ENCODE measurements around the gene ZNF407. TPM values are rescaled to one million over a fixed set of nuclear protein-coding genes. Genes with fewer than 3 reads are reported as not detected.

Gene ZNF407
- total and polyA plus RNA-seq, 2 of the 13 experiments (the other 11 are each of a cell fraction or from before 2014, with no cell fraction given) = 2.3 to 8.7 TPM

DNA sequence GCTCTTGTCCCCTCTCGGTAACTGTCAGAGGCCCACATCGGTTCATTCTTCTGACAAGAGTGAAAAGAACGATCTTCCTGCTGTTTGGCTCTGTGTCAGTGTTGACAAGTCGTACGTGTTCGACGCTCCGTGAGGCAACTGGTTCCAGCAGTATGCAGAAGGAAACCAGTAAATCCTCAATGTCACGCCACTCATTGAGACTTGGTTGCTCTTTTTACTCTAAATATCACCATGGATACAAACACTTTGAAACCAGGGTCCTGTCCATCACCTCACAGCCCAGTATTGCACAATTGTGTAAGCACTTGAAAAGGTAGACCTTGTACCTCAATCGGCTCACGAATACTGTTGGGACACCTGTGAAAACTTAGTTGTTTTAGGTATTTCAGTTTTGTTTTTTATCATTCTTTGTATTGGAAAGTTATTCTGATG, 136.4 kb downstream of the ZNF407 start (continued):
- TF ChIP-seq SPEN (CRISPR knock-in tag; IDR thresholded peaks at IDR 0.05; ENCODE audit: low read depth) (no peak), KDM2A (CRISPR knock-in tag; IDR thresholded peaks at IDR 0.05; ENCODE audit: borderline replicate concordance, low read depth) (no peak), SRF (IDR thresholded peaks at IDR 0.05; ENCODE audit: low read depth, low read length) (no peak), ZNF24 (IDR thresholded peaks at IDR 0.05) (no peak), ZNF530 (CRISPR knock-in tag; IDR thresholded peaks at IDR 0.05; ENCODE audit: low read depth) (no peak), ZNF160 (CRISPR knock-in tag; IDR thresholded peaks at IDR 0.05) (peak; percentile 36; the same call in 1 of the 2 replicates), HNRNPUL1 (IDR thresholded peaks at IDR 0.05; ENCODE audit: low read depth, low read length) (no peak), ZKSCAN8 (CRISPR knock-in tag; IDR thresholded peaks at IDR 0.05; ENCODE audit: borderline replicate concordance) (peak; percentile 38; the same call in 1 of the 2 replicates), ZNF432 (CRISPR knock-in tag; IDR thresholded peaks at IDR 0.05; ENCODE audit: borderline replicate concordance) (no peak), ZSCAN12 (CRISPR knock-in tag; IDR thresholded peaks at IDR 0.05) (no peak), CREM (IDR thresholded peaks at IDR 0.05) (peak; percentile 77), CREM (CRISPR knock-in tag; IDR thresholded peaks at IDR 0.05) (no peak), U2AF1 (optimal IDR thresholded peaks at IDR 0.05; ENCODE audit: low read depth, low read length) (no peak)
- TF ChIP-seq, protein P1, sequence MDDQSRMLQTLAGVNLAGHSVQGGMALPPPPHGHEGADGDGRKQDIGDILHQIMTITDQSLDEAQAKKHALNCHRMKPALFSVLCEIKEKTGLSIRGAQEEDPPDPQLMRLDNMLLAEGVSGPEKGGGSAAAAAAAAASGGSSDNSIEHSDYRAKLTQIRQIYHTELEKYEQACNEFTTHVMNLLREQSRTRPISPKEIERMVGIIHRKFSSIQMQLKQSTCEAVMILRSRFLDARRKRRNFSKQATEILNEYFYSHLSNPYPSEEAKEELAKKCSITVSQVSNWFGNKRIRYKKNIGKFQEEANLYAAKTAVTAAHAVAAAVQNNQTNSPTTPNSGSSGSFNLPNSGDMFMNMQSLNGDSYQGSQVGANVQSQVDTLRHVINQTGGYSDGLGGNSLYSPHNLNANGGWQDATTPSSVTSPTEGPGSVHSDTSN (CRISPR knock-in tag; IDR thresholded peaks at IDR 0.05; ENCODE audit: borderline replicate concordance) = no peak
- TF ChIP-seq, protein P2, sequence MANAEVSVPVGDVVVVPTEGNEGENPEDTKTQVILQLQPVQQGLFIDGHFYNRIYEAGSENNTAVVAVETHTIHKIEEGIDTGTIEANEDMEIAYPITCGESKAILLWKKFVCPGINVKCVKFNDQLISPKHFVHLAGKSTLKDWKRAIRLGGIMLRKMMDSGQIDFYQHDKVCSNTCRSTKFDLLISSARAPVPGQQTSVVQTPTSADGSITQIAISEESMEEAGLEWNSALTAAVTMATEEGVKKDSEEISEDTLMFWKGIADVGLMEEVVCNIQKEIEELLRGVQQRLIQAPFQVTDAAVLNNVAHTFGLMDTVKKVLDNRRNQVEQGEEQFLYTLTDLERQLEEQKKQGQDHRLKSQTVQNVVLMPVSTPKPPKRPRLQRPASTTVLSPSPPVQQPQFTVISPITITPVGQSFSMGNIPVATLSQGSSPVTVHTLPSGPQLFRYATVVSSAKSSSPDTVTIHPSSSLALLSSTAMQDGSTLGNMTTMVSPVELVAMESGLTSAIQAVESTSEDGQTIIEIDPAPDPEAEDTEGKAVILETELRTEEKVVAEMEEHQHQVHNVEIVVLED (CRISPR knock-in tag; IDR thresholded peaks at IDR 0.05; ENCODE audit: borderline replicate concordance) = no peak
- TF ChIP-seq, protein P3, sequence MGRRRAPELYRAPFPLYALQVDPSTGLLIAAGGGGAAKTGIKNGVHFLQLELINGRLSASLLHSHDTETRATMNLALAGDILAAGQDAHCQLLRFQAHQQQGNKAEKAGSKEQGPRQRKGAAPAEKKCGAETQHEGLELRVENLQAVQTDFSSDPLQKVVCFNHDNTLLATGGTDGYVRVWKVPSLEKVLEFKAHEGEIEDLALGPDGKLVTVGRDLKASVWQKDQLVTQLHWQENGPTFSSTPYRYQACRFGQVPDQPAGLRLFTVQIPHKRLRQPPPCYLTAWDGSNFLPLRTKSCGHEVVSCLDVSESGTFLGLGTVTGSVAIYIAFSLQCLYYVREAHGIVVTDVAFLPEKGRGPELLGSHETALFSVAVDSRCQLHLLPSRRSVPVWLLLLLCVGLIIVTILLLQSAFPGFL (CRISPR knock-in tag; IDR thresholded peaks at IDR 0.05) = no peak
- TF ChIP-seq, protein P4, sequence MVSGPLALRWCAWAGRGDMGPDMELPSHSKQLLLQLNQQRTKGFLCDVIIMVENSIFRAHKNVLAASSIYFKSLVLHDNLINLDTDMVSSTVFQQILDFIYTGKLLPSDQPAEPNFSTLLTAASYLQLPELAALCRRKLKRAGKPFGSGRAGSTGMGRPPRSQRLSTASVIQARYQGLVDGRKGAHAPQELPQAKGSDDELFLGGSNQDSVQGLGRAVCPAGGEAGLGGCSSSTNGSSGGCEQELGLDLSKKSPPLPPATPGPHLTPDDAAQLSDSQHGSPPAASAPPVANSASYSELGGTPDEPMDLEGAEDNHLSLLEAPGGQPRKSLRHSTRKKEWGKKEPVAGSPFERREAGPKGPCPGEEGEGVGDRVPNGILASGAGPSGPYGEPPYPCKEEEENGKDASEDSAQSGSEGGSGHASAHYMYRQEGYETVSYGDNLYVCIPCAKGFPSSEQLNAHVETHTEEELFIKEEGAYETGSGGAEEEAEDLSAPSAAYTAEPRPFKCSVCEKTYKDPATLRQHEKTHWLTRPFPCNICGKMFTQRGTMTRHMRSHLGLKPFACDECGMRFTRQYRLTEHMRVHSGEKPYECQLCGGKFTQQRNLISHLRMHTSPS (CRISPR knock-in tag; IDR thresholded peaks at IDR 0.05; ENCODE audit: low read depth) = no peak
- TF ChIP-seq, protein P5, sequence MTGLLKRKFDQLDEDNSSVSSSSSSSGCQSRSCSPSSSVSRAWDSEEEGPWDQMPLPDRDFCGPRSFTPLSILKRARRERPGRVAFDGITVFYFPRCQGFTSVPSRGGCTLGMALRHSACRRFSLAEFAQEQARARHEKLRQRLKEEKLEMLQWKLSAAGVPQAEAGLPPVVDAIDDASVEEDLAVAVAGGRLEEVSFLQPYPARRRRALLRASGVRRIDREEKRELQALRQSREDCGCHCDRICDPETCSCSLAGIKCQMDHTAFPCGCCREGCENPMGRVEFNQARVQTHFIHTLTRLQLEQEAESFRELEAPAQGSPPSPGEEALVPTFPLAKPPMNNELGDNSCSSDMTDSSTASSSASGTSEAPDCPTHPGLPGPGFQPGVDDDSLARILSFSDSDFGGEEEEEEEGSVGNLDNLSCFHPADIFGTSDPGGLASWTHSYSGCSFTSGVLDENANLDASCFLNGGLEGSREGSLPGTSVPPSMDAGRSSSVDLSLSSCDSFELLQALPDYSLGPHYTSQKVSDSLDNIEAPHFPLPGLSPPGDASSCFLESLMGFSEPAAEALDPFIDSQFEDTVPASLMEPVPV (CRISPR knock-in tag; IDR thresholded peaks at IDR 0.05) = no peak
- TF ChIP-seq, protein P6, sequence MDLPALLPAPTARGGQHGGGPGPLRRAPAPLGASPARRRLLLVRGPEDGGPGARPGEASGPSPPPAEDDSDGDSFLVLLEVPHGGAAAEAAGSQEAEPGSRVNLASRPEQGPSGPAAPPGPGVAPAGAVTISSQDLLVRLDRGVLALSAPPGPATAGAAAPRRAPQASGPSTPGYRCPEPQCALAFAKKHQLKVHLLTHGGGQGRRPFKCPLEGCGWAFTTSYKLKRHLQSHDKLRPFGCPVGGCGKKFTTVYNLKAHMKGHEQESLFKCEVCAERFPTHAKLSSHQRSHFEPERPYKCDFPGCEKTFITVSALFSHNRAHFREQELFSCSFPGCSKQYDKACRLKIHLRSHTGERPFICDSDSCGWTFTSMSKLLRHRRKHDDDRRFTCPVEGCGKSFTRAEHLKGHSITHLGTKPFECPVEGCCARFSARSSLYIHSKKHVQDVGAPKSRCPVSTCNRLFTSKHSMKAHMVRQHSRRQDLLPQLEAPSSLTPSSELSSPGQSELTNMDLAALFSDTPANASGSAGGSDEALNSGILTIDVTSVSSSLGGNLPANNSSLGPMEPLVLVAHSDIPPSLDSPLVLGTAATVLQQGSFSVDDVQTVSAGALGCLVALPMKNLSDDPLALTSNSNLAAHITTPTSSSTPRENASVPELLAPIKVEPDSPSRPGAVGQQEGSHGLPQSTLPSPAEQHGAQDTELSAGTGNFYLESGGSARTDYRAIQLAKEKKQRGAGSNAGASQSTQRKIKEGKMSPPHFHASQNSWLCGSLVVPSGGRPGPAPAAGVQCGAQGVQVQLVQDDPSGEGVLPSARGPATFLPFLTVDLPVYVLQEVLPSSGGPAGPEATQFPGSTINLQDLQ (CRISPR knock-in tag; IDR thresholded peaks at IDR 0.05) = no peak
